Neural cell (in vitro differentiated cells): ENCODE measurements around the gene TRAM2. TPM values are rescaled to one million over a fixed set of nuclear protein-coding genes. Genes with fewer than 3 reads are reported as not detected.

Experiments used
- H2AFZ ChIP-seq: fragments of 200-600, 300-800 bp; sonication (generic), shearing (Covaris generic); 2 replicates; pipeline ENCODE4 v1.6.0; 2014; ENCODE audit warnings: low read depth, mild to moderate bottlenecking, antibody characterized with exemption, low read length, moderate library complexity
- H3F3A ChIP-seq: fragments of 200-600 bp; shearing (Covaris generic); 2 replicates; pipeline ENCODE4 v1.6.1; 2016; ENCODE audit warnings: mild to moderate bottlenecking, moderate library complexity, mixed read lengths, antibody characterized with exemption, low read length; ENCODE audit not compliant: insufficient read depth, poor library complexity, severe bottlenecking
- H3K27ac ChIP-seq: fragments of 200-600, 300-800 bp; sonication (generic), shearing (Covaris generic); 2 replicates; pipeline ENCODE4 v1.5.1; 2014; ENCODE audit warnings: mild to moderate bottlenecking, low read length, moderate library complexity
- H3K27me3 ChIP-seq: fragments of 300-800, 200-600 bp; sonication (generic), shearing (Covaris generic); 2 replicates; pipeline ENCODE4 v1.6.0; 2014; ENCODE audit warnings: mild to moderate bottlenecking, low read depth, low read length, moderate library complexity; ENCODE audit not compliant: insufficient read depth
- H3K36me3 ChIP-seq: fragments of 300-800, 200-600 bp; sonication (generic), shearing (Covaris generic); 2 replicates; pipeline ENCODE4 v1.5.1; 2014; ENCODE audit warnings: mild to moderate bottlenecking, antibody characterized with exemption, low read length, moderate library complexity; ENCODE audit not compliant: insufficient read depth
- H3K4me2 ChIP-seq: fragments of 300-800, 200-600 bp; sonication (generic), shearing (Covaris generic); 2 replicates; pipeline ENCODE4 v1.6.0; 2014; ENCODE audit warnings: mild to moderate bottlenecking, low read length
- H3K4me3 ChIP-seq: fragments of 300-800, 200-600 bp; sonication (generic), shearing (Covaris generic); 2 replicates; pipeline ENCODE4 v1.5.1; 2014; ENCODE audit warnings: mild to moderate bottlenecking, low read length, moderate library complexity
- H3K79me2 ChIP-seq: fragments of 200-600 bp; shearing (Covaris generic); replicated peaks from 2 replicates; pipeline ENCODE4 v1.6.0; 2014; ENCODE audit warnings: mild to moderate bottlenecking, low read length, moderate library complexity; ENCODE audit not compliant: insufficient read depth
- H3K9ac ChIP-seq: fragments of 300-800, 200-600 bp; sonication (generic), shearing (Covaris generic); 2 replicates; pipeline ENCODE4 v1.6.1; 2016; ENCODE audit warnings: mild to moderate bottlenecking, low read length, mixed read lengths
- H3K9me2 ChIP-seq: fragments of 200-600 bp; shearing (Covaris generic); 2 replicates; pipeline ENCODE4 v1.6.1; 2016; ENCODE audit warnings: mild to moderate bottlenecking, low read length, mixed read lengths; ENCODE audit not compliant: insufficient read depth
- H3K9me3 ChIP-seq: fragments of 200-600, 300-800 bp; sonication (generic), shearing (Covaris generic); 2 replicates; pipeline ENCODE4 v1.6.1; 2016; ENCODE audit warnings: mild to moderate bottlenecking, mixed run types, low read length, moderate library complexity, mixed read lengths
- H4K20me1 ChIP-seq: fragments of 200-600 bp; shearing (Covaris generic); 2 replicates; pipeline ENCODE4 v1.6.1; 2016; ENCODE audit warnings: mild to moderate bottlenecking, mixed run types; ENCODE audit not compliant: insufficient read depth
- CTCF ChIP-seq: fragments of 450-650 bp; IDR thresholded peaks from 2 replicates; pipeline ENCODE4 v1.5.1; 2014; ENCODE audit warnings: antibody characterized with exemption, mild to moderate bottlenecking, moderate library complexity; ENCODE audit not compliant: poor library complexity, severe bottlenecking
- EP300 ChIP-seq: fragments of 450-650 bp; conservative IDR thresholded peaks from 2 replicates; pipeline ENCODE4 v1.6.1; 2014; ENCODE audit warnings: antibody characterized with exemption, mild to moderate bottlenecking, moderate library complexity; ENCODE audit not compliant: poor library complexity, severe bottlenecking
- MXI1 ChIP-seq: fragments of 450-650 bp; conservative IDR thresholded peaks from 2 replicates; pipeline ENCODE4 v1.6.1; 2014; ENCODE audit warnings: antibody characterized with exemption, mild to moderate bottlenecking; ENCODE audit not compliant: poor library complexity, severe bottlenecking
- POLR2AphosphoS5 ChIP-seq: IDR thresholded peaks from 2 replicates; pipeline ENCODE4 v1.6.1; 2012
- RAD21 ChIP-seq: fragments of 450-650 bp; conservative IDR thresholded peaks from 2 replicates; pipeline ENCODE4 v1.6.1; 2014; ENCODE audit warnings: antibody characterized with exemption, mild to moderate bottlenecking, moderate library complexity
- REST ChIP-seq: IDR thresholded peaks from 2 replicates; pipeline ENCODE4 v1.6.1; 2012; ENCODE audit warnings: borderline replicate concordance
- SMC3 ChIP-seq: fragments of 450-650 bp; conservative IDR thresholded peaks from 2 replicates; pipeline ENCODE4 v1.6.1; 2014; ENCODE audit warnings: antibody characterized with exemption, mild to moderate bottlenecking, moderate library complexity; ENCODE audit not compliant: poor library complexity
- TAF1 ChIP-seq: IDR thresholded peaks from 2 replicates; pipeline ENCODE4 v1.6.1; 2012; ENCODE audit warnings: low read depth
- polyA plus RNA-seq: library from polyadenylated mRNA; depleted of rRNA; stranded (reverse); fragments of >200 nt; gene quantifications from 2 replicates; pipeline ENCODE4 v1.2.3, GENCODE V29; 2014

TRAM2 gene
- polyA plus RNA-seq, 1 donor from 2014 or later, result 0.41 TPM

GRCh38 chr6:52603000-52603795 is 26.3 kb upstream of the TRAM2 start:
- H4K20me1 ChIP-seq, result no peaks in the 10 kb centered on the region
- no peak overlapping the region for H3K4me2 ChIP-seq
- H2AFZ ChIP-seq, result no peak overlapping the region
- H3K27me3 ChIP-seq, result no peaks in the 10 kb centered on the region
- TF ChIP-seq POLR2AphosphoS5, result no peak
- no peak for TF ChIP-seq RAD21
- no peak for TF ChIP-seq MXI1
- TF ChIP-seq TAF1, result no peak
- no peak for TF ChIP-seq CTCF
- no peak for TF ChIP-seq EP300
- no peak for TF ChIP-seq REST
- TF ChIP-seq SMC3, result no peak
- no peaks in the 10 kb centered on the region for H3K36me3 ChIP-seq
- H3F3A ChIP-seq, result no peaks in the 10 kb centered on the region
- no peaks in the 10 kb centered on the region for H3K79me2 ChIP-seq
- H3K9me3 ChIP-seq, result no peaks in the 10 kb centered on the region
- no peak overlapping the region for H3K27ac ChIP-seq
- H3K4me3 ChIP-seq, result no peak overlapping the region
- H3K9ac ChIP-seq, result no peak overlapping the region
- H3K9me2 ChIP-seq, result no peaks in the 10 kb centered on the region

GRCh38 chr6:52598824-52599190 is 21.9 kb upstream of the TRAM2 start:
- Histone ChIP-seq H3K9ac (no peak overlapping the region), H3F3A (no peaks in the 10 kb centered on the region), H2AFZ (no peak overlapping the region), H3K9me2 (no peaks in the 10 kb centered on the region), H3K79me2 (no peaks in the 10 kb centered on the region), H4K20me1 (no peaks in the 10 kb centered on the region), H3K27ac (no peak overlapping the region), H3K36me3 (no peaks in the 10 kb centered on the region), H3K27me3 (no peaks in the 10 kb centered on the region), H3K9me3 (no peaks in the 10 kb centered on the region), H3K4me2 (no peak overlapping the region), H3K4me3 (no peak overlapping the region)
- no peak for TF ChIP-seq EP300
